HG02798 (cell line): Measurements from ENCODE around the gene ZHX3.

Source experiments
- ATAC-seq: cut with Tn5 transposase; IDR thresholded peaks from one replicate; pipeline ENCODE4 v1.9.1; 2021; ENCODE audit warnings: mild to moderate bottlenecking; ENCODE audit not compliant: unreplicated experiment, poor library complexity

ZHX3 gene

GRCh38 chr20:41176711-41177552 lies 140.6 kb downstream of the ZHX3 start:
- no peak for ATAC-seq

- ATAC-seq: no peak
These were observed 141.7 kb downstream of the ZHX3 start for GRCh38 chr20:41175727-41176330.

- no peak for ATAC-seq
These were observed 142.3 kb downstream of the ZHX3 start for GRCh38 chr20:41175201-41175651.

- ATAC-seq: no peak
These were observed 142.7 kb downstream of the ZHX3 start for GRCh38 chr20:41174782-41175181.

GRCh38 chr20:41174373-41174772 lies 143.2 kb downstream of the ZHX3 start:
- no peak for ATAC-seq

- no peak for ATAC-seq
These were observed 143.7 kb downstream of the ZHX3 start for GRCh38 chr20:41173791-41174341.

GRCh38 chr20:41173161-41173721 lies 144.3 kb downstream of the ZHX3 start:
- peak; percentile 61 for ATAC-seq

- ATAC-seq: no peak
These were observed 145.0 kb downstream of the ZHX3 start for GRCh38 chr20:41172296-41173140.

GRCh38 chr20:41171736-41172295 lies 145.7 kb downstream of the ZHX3 start:
- ATAC-seq: no peak

GRCh38 chr20:41170386-41171105 lies 147.0 kb downstream of the ZHX3 start:
- ATAC-seq: no peak

- ATAC-seq: no peak
These were observed 147.7 kb downstream of the ZHX3 start for GRCh38 chr20:41169791-41170351.

GRCh38 chr20:41169162-41169690 lies 148.3 kb downstream of the ZHX3 start:
- no peak for ATAC-seq

- no peak for ATAC-seq
These were observed 149.0 kb downstream of the ZHX3 start for GRCh38 chr20:41168281-41169161.

GRCh38 chr20:41167481-41168253 lies 149.9 kb downstream of the ZHX3 start:
- ATAC-seq: peak; percentile 43

GRCh38 chr20:41167118-41167470 lies 150.4 kb downstream of the ZHX3 start:
- no peak for ATAC-seq

- ATAC-seq: no peak
These were observed 151.1 kb downstream of the ZHX3 start for GRCh38 chr20:41166201-41167117.
